AG10803 (cell line): ENCODE measurements around the gene ATP5F1A.
A peak's percentile ranks its signal among the peaks of the same experiment; 100 is the strongest.
"Not testable (repeated sequence)": the region's sequence is repeated elsewhere in the genome, so short reads cannot be mapped to it uniquely, and the experiment has no call there.

Experiments used
- DNase-seq: peaks from one replicate; pipeline ENCODE4 v3.0.0; 2010; ENCODE audit warnings: low read depth
- H3K4me3 ChIP-seq: 2 replicates; pipeline ENCODE4 v1.5.1; 2011; ENCODE audit warnings: mild to moderate bottlenecking, low read length, control low read depth
- CTCF ChIP-seq: conservative IDR thresholded peaks from 2 replicates; pipeline ENCODE4 v1.5.1; 2011; ENCODE audit warnings: mild to moderate bottlenecking, low read length, control low read depth, inconsistent platforms

Gene ATP5F1A

GRCh38 chr18:46054956-46055837 lies 42.9 kb downstream of the ATP5F1A start:
- H3K4me3 ChIP-seq: no peak overlapping the region
- TF ChIP-seq CTCF: no peak
- no peak for DNase-seq

- no peak for TF ChIP-seq CTCF
- H3K4me3 ChIP-seq: no peak overlapping the region
- peak; percentile 80 for DNase-seq
Observed at GRCh38 chr18:46053368-46054095, 44.6 kb downstream of the ATP5F1A start.

GRCh38 chr18:46051731-46052461 lies 46.2 kb downstream of the ATP5F1A start:
- DNase-seq: peak; percentile 78
- no peak overlapping the region for H3K4me3 ChIP-seq
- no peak for TF ChIP-seq CTCF

GRCh38 chr18:46050268-46050667 lies 47.8 kb downstream of the ATP5F1A start:
- no peak for DNase-seq
- no peak for TF ChIP-seq CTCF
- no peak overlapping the region for H3K4me3 ChIP-seq

- no peak overlapping the region for H3K4me3 ChIP-seq
- no peak for DNase-seq
- TF ChIP-seq CTCF: no peak
Observed at GRCh38 chr18:46048641-46049040, 49.5 kb downstream of the ATP5F1A start.

- DNase-seq, H3K4me3 ChIP-seq: not testable (repeated sequence)
Observed at GRCh38 chr18:46047369-46047768, 50.7 kb downstream of the ATP5F1A start.

GRCh38 chr18:46046688-46047087 lies 51.4 kb downstream of the ATP5F1A start:
- no peak for DNase-seq
- no peak overlapping the region for H3K4me3 ChIP-seq
- TF ChIP-seq CTCF: no peak
